GM18867 (cell line): Measurements from ENCODE around the gene ADGRG7.

Experiments used
- ATAC-seq: cut with Tn5 transposase; IDR thresholded peaks from one replicate; pipeline ENCODE4 v1.9.1; 2021; ENCODE audit warnings: mild to moderate bottlenecking, moderate library complexity; ENCODE audit not compliant: unreplicated experiment

Gene ADGRG7

GRCh38 chr3:100600181-100601042 is 9.0 kb upstream of the ADGRG7 start:
- ATAC-seq: no peak

DNA sequence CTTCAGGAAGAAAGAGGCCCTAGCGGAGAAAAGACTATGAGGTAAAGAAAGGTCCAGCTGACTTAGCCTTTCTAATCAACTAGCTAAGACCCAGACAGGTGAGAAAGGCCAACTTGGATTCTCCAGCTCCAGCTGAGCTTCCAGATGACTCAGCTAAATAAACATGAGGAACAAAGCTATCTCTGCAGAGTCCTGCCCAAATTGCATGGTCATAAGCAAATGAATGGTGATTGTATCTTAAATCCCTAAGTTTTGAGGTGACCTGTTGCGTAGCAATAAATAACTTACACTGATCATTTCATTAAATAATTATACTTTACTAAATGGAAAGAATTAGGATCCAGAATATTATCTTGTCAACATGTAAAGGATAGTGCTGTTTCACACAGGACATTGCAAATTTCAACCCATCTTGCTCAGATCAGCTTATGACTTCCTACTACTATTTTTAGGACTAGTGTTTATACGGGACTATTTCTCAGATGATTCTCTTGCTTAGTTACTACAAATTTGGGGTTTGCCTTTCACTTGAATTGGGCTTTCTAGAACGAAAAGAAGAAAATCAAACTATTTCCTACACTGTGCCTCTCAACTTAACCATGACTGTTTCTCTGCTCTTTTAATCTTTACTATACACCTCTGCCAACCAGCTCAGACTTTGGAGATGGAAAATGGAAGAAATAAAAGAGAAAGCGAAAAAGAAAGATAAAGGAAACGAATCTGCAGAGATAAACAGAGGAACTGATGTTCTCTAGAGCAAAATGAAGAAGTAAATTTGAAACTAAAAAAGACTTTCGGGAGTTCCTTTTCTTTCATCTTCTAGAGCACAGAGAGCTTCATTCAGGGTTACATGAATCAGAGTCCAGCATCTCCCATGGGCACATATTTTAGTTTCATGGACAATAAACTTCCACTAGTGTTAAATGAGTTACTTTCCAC is 6.6 kb upstream of the ADGRG7 start:
- ATAC-seq: peak; percentile 40

DNA sequence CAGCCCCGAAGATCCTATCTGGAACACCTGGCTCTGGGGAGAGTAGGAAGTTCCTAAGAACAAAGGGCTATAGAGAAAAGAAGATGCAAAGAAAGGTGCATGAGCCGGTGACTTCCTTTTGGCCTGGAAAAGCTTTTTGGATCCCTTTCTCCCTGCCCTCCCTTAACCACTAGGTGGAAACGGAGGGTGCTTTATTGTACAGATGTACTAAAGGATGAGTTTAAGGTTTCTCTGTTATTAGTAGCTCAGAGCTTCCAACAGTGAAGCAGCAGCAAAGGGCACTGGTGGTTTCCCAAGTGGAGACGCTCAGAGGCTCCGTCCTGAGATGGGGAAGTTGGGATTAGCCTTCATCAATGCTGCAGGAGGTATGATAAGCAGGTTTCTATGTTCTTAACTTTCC is 5.9 kb upstream of the ADGRG7 start:
- ATAC-seq: peak; percentile 39

DNA sequence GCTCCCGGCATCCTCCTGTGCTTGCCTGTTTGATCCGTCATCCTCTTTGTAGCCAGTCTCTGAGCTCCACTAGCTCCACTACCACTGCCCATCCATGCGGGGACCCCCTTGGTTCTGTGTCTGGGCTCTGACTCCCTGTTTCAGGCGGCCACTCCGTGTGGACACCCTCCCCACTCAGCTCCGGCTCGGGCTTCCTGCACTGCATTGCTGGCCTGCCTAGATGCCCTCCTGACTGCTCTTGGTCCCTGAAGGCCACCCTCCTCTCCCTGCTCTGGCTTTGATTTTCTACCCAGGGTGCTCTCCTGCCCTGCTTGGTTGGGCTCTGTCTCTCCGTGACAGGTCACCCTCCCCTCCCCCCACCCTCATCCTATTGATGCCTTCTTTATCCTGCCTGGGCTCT is 4.0 kb upstream of the ADGRG7 start:
- no peak for ATAC-seq

GRCh38 chr3:100606894-100607512 is 2.4 kb upstream of the ADGRG7 start:
- peak; percentile 85 for ATAC-seq

GRCh38 chr3:100609963-100610362 is 562 bp downstream of the ADGRG7 start:
- ATAC-seq: no peak

DNA sequence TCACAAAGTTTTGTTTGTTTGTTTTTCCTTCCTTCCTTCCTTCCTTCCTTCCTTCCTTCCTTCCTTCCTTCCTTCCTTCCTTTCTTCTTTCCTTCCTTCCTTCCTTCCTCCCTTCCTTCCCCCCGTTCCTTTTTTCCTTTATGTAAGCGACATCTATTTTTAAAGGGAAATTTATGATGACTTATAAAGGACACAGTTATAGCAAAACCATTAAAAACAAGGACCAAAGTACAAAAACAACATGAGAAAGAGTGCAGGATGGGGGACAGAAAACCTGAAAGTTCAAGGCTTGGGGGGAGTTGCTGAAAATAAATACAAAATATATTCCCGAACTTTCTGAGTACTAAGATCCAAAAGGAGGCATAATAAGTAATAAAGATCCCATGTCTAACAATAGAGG is 1.8 kb downstream of the ADGRG7 start:
- ATAC-seq: no peak

DNA sequence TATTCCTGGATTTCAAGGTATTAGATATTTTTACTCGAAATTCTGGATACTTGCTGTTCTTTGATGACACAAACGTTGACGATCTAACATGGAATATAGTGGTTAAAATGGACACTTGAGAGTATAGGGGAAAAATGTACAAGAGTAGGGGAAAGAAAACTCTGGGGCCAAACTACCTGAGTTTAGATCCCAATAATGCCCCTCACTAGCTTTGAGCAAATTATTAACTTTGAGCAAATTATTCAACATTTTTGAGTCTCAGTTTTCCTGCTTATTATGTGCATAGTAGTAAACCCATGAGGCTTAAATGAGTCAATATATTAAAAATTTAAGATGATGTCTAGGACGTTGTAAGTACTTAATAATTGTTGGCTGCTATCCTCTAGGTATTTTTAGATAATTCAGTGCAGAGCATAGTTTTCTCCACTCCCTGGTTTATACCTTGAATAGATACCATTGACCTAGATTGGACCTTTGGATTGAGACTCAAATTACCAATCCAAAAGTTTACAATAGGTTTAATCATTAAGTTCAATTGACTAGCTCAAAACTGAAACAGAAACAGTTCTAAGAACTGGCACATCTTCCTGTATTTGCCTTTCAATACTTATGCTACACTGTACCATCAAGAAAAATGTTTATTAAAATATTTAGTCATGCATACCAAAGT is 4.5 kb downstream of the ADGRG7 start:
- ATAC-seq: peak; percentile 82

DNA sequence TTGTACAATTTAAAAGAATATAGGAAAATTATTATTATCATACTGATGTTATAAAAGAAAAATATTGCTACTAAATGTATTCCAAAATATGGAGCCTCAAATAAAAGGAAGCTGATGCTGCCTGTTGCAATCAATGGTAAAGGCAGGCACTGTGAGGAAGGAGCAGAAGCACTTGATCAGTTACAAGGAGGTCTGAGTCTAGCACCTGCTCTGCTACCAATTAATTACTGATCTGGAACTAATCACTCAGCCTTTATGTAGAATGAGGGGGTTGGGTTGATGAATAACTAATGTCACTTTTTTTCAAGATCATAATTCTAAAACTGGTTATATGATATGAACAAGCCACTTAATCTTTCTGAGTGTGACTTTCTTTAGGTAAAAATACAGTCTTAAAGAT is 5.5 kb downstream of the ADGRG7 start:
- ATAC-seq: no peak

- ATAC-seq: no peak
Measured at GRCh38 chr3:100615684-100616083, 6.3 kb downstream of the ADGRG7 start.

GRCh38 chr3:100621251-100621650 is 11.8 kb downstream of the ADGRG7 start:
- no peak for ATAC-seq

- no peak for ATAC-seq
Measured at GRCh38 chr3:100627491-100627890, 18.1 kb downstream of the ADGRG7 start.

DNA sequence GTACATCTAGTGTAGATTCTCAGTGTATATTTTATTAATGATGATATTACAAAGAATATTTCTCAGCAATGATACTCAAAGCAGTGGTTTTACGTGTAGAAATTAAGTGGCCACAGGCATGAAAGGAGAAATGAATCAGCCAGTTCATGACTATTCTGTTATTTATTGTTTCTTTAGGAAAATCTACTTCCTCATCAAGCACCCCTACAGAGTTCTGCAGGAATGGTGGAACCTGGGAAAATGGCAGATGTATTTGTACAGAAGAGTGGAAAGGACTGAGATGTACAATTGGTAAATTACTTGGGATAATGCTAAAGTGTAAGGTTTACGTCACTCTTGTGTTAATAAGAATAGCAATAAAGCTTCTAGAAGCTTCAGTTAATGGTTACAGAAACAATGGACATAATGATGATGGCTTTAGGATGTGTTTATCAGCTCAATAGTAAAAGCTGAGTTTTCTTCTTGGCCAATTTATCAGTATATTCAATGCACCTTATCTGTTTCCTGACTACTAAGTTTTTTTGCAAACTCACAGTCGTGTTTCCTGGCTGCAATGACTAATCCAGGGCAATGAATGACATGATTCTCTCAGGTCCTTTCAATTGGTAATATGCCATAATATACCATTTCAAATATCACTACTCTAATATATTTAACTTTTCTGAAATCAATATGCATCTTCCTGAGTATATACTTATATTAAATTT is 20.2 kb downstream of the ADGRG7 start:
- ATAC-seq: no peak

DNA sequence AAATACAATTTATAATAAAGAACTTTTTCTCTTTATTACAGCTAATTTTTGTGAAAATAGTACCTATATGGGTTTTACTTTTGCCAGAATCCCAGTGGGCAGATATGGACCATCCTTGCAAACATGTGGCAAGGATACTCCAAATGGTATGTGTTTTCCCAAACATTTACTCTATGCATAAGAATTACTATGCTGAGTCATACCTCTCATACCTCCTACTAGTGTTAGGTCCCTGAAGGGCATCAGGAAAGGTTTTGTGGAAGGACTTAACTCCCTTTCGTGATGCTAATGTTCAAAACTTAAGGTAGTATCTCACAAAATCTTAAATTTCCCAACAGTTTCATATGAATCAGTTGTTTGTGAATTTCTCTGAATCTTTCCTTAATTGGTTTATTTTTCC is 21.3 kb downstream of the ADGRG7 start:
- ATAC-seq: no peak

DNA sequence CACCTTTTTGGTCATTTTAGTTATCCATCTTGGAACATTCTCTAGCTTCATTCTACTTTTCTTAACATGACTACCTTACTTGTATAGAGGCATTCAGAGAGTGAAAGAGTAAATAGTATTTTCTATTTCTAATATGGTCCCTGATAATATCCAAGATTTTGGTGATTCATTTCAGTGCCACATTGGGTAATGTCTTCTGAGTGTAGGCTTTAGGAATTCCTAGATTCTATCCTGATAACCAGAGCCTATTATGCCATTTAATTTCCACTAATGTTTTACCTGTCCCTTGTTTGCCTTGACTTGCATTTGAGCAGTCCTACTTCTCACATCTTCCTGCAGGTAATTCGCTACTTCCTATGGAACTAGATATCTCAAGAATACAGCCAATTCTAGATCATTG is 21.8 kb downstream of the ADGRG7 start:
- no peak for ATAC-seq

- peak; percentile 71 for ATAC-seq
Measured at GRCh38 chr3:100634493-100635272, 25.3 kb downstream of the ADGRG7 start.

GRCh38 chr3:100635273-100635701 is 25.9 kb downstream of the ADGRG7 start:
- no peak for ATAC-seq

- no peak for ATAC-seq
Measured at GRCh38 chr3:100637197-100637631, 27.8 kb downstream of the ADGRG7 start.

GRCh38 chr3:100640633-100641032 is 31.2 kb downstream of the ADGRG7 start:
- no peak for ATAC-seq
